AG04449 (cell line): ENCODE data around the gene CEP20.

ENCODE experiments used
- CTCF ChIA-PET: fragments of 350-600 bp; formaldehyde crosslinking; extraction: SDS; loops from one replicate; lab custom pipeline; 2021; ENCODE audit warnings: antibody characterized with exemption; lab: Yijun Ruan, JAX
- POLR2A ChIA-PET: fragments of 400-600, 350-600 bp; formaldehyde crosslinking; extraction: SDS; loops from one replicate; lab custom pipeline; 2020; ENCODE audit warnings: antibody characterized with exemption, inconsistent platforms; lab: Yijun Ruan, JAX
- DNase-seq: peaks from one replicate; pipeline ENCODE4 v3.0.0-alpha.2; 2010; ENCODE audit warnings: low read depth, low spot score
- H3K4me3 ChIP-seq: 2 replicates; pipeline ENCODE4 v1.5.1; 2011; ENCODE audit warnings: low read depth, mild to moderate bottlenecking, control low read depth, low read length
- TF ChIP-seq, protein P1 (sequence below): IDR thresholded peaks from one replicate; pipeline ENCODE4 v1.5.1; 2011; ENCODE audit warnings: mild to moderate bottlenecking, moderate library complexity, low read length, control low read depth, inconsistent platforms; ENCODE audit not compliant: insufficient read depth; ENCODE audit errors: missing control alignments

CEP20 gene

DNA sequence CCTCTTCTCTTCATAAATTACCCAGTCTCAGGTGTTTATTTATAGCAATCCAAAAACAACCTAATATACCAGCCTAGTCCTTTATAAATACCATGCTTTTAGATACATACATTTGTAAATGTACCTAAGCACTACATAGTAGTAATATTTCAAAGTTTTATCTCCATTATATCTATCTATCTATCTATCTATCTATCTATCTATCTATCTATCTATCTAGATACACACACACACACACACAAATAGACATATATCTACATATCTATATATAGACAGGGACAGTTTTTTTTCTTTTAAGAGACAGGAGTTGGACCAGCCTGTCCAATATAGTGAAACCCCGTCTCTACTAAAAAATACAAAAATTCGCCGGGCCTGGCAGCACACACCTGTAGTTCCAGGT, 5.8 kb downstream of the CEP20 start:
- DNase-seq = no peak
- ChIA-PET CTCF (interaction anchor here (2.0 kb wide), 1 partner anchor 8 kb away, joined by 27 read pairs; no protein-coding TSS in a partner anchor), POLR2A (no interaction called here)
- H3K4me3 ChIP-seq = no peak overlapping the region
- TF ChIP-seq, protein P1, sequence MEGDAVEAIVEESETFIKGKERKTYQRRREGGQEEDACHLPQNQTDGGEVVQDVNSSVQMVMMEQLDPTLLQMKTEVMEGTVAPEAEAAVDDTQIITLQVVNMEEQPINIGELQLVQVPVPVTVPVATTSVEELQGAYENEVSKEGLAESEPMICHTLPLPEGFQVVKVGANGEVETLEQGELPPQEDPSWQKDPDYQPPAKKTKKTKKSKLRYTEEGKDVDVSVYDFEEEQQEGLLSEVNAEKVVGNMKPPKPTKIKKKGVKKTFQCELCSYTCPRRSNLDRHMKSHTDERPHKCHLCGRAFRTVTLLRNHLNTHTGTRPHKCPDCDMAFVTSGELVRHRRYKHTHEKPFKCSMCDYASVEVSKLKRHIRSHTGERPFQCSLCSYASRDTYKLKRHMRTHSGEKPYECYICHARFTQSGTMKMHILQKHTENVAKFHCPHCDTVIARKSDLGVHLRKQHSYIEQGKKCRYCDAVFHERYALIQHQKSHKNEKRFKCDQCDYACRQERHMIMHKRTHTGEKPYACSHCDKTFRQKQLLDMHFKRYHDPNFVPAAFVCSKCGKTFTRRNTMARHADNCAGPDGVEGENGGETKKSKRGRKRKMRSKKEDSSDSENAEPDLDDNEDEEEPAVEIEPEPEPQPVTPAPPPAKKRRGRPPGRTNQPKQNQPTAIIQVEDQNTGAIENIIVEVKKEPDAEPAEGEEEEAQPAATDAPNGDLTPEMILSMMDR = no peak

DNA sequence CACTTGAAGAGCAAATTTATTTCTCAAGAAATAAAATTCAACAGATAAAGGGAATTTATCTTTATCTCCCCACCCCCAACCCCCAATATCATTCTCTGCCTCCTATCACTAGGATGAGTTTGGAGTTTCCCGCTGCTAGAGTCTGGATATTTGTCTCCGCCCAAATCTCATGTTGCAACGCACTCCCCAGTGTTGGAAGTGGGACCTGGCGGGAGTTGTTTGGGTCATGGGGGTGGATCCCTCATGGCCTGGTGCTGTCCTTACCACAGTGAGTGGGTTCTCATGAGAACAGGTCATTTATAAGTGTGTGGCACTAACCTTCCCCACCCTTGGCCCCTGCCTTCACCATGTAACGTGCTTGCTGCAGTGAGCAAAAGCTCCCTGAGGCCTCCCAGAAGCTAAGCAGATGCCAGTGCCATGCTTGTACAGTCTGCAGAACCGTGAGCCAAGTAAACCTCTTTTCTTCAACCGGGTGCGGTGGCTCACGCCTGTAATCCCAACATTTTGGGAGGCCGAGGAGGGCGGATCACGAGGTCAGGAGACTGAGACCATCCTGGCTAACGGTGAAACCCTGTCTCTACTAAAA, 6.5 kb downstream of the CEP20 start:
- TF ChIP-seq, protein P1 = no peak
- ChIA-PET CTCF (no interaction called here), POLR2A (no interaction called here)
- no peak for DNase-seq
- no peak overlapping the region for H3K4me3 ChIP-seq

DNA sequence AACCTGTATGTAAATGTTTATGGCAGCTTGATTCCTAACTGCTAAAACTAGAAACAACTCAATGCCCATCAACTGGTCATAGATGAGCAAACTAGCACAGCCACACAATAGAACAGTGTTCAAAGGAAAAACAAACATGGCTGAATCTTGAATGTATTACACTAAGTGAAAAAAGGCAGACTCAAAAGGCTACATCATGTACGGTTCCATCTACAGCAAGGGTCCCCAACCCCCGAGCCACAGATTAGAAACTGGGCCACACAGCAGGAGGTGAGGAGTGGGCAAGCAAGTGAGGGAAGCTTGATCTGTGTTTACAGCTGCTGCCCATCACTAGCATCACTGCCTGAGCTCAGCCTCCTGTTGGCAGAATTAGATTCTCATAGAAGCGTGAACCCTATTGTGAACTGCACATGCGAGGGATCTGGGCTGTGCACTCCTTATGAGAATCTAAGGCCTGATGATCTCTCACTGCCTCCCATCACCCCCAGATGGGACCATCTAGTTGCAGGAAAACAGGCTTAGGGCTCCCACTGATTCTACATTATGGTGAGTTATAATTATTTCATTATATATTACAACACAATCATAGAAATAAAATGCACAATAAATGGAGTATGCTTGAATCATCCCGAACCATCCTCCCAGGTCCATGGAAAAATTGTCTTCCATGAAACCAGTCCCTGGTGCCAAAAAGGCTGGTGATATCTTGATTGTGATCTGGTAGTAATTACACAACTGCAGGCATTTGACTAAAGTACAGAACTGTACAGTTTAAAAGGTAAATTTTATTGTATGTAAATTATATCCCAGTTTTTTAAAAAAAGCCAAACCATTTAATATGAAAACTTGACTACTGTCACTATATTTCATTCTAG, 7.7 kb downstream of the CEP20 start:
- TF ChIP-seq, protein P1 = no peak
- H3K4me3 ChIP-seq = no peak overlapping the region
- POLR2A ChIA-PET = no interaction called here
- no peak for DNase-seq
- CTCF ChIA-PET = interaction anchor here (0.9 to 1.0 kb wide), 2 partner anchors 23 to 115 kb away, joined by 3 read pairs; no protein-coding TSS in a partner anchor

DNA sequence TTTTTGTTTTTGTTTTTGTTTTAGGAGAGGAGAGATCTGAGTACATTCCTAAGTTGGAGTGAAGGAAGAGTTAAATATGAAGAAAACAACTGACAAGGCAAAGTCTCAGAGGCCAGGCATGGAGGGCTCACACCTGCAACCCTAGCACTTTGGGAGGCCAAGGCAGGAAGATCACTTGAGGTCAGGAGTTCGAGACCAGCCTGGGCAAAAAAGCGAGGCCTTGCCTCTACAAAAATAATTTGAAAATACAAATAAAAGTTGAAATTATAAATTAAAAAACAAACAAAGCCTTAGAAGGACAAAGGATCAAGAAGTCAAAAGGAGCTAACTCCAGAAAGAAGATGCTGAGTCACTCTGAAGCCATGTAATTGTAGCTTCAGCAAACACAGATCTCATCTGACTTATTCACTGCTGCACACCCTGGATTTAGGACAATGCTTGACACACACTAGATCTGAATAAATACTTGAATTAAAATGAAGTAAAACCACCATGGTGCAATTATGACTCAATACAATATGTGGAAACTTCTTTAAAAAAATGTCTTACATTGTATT, 9.1 kb downstream of the CEP20 start:
- ChIA-PET POLR2A (interaction anchor here (0.6 to 0.9 kb wide), 2 partner anchors 9 to 14 kb away, joined by 3 to 9 read pairs; partner anchors contain the start of gene CEP20), CTCF (interaction anchor here (1.2 kb wide), 1 partner anchor 9 kb away, joined by 5 read pairs; no protein-coding TSS in a partner anchor)
- H3K4me3 ChIP-seq = no peak overlapping the region
- TF ChIP-seq, protein P1 = no peak
- DNase-seq = peak; percentile 77

DNA sequence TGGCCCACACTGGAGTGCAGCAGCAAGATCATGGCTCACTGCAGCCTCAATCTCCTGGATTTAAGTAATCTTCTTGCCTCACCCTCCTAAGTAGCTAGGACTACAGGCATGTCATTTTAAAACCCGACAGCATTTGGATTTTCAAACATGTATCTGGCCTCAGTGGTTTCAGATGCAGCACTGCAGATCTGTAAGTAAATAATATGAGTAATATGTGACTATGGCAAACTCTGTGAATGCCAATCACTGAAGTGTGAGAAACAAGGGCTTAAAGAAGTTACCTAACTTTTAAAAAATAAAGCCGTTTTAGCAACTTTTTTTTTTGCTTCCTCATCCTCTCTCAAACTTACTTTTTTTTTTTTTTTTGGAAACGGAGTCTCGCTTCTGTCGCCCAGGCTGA, 11.9 kb downstream of the CEP20 start:
- POLR2A ChIA-PET = interaction anchor here (0.8 kb wide), 1 partner anchor 12 kb away, joined by 4 read pairs; the partner anchor contains the start of gene CEP20
- no peak for DNase-seq

More for the DNA sequence above, 11.9 kb downstream of the CEP20 start:
- CTCF ChIA-PET = interaction anchor here (0.8 to 3.2 kb wide), 5 partner anchors 7 to 317 kb away, joined by 3 to 33 read pairs (median 3); no protein-coding TSS in a partner anchor
- TF ChIP-seq, protein P1 = no peak
- no peak overlapping the region for H3K4me3 ChIP-seq
